Measurements from ENCODE around the gene MTMR1.
A peak's percentile ranks its signal among the peaks of the same experiment; 100 is the strongest.

Gene MTMR1

DNA sequence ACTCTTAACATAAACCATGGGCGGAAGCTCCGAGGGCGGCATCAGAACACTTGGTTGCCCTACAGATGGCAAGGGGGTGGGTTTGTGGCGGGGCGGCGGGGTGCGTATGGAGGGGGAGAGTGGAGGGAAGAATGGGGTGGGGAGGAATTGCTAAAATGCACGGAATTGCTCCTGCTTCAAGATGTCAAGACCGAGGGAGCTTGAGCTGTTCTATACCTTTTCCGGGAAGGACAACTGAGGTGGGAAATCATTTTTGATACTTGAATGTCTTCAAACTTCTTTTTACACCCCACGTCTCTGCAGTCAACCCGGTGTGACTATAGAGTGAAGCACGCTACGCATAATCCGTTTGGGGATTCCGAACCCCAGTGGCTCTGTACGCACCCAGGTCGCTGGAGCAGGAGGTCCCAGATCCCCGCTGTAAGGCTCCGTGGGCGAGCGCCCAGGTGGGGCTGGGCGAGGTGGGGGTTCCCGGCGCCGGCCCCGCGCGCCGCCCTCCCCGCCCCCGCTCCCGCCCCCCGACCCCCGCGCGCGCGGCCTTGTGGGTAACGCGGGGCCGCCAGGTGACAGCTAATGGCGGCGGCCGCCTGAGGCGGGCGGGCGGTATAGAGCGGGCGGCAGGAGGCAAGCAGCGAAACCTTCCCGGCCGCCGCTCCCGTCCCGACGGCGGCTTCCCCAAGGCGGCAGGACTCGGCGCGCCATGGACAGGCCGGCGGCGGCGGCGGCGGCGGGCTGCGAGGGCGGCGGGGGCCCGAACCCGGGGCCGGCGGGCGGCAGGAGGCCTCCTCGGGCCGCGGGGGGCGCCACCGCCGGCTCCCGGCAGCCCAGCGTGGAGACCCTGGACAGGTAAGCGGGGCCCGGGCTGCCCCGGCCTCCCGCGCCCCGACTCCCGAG is at the start of gene MTMR1:
MTMR1 (plus strand) TSS at position 566 of the 894 bp plus-strand sequence; CDS start at position 701, 135 bp downstream.
- no peak for DNase-seq

GRCh38 chrX:150643958-150644357 is 49.2 kb upstream of the MTMR1 start:
- DNase-seq: no peak

DNA sequence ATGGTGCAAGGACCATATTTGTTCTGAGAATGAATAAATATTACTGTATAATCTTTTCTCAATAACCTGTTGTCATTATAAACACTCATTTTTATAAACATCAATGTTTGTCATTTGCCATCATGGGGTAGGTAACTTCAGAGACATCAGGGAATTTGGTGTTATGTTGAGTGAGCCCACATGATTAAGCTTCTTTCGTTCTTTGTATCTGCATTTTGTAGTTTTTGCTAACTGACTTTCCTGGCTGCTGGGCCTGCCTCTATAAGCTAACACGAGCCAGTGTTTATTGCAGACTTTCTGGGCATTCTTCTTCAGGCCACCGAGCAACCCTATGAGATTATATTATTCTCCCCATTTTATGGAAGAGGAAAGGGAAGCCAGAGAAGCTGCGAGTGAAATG is 48.8 kb upstream of the MTMR1 start:
- no peak for DNase-seq

DNA sequence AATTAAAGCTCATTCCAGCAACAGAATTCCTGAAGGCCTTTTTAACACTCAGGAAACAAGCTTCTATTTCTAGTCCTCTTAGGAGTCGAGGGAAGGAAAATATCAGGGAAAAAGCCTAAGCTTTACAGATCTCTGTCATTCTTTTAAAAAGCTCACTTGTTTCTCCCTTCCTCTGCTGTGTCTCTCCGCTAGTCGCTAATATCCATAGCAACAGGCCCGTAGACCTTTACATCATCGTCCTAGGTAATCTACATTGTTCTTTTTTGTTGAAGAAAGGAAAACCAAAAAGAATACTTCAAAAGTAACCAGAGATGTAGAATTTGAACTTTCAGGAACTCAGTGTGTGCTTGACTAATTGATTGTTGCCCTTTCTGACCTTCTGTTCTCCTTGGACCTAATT is 45.9 kb upstream of the MTMR1 start:
- DNase-seq: no peak

DNA sequence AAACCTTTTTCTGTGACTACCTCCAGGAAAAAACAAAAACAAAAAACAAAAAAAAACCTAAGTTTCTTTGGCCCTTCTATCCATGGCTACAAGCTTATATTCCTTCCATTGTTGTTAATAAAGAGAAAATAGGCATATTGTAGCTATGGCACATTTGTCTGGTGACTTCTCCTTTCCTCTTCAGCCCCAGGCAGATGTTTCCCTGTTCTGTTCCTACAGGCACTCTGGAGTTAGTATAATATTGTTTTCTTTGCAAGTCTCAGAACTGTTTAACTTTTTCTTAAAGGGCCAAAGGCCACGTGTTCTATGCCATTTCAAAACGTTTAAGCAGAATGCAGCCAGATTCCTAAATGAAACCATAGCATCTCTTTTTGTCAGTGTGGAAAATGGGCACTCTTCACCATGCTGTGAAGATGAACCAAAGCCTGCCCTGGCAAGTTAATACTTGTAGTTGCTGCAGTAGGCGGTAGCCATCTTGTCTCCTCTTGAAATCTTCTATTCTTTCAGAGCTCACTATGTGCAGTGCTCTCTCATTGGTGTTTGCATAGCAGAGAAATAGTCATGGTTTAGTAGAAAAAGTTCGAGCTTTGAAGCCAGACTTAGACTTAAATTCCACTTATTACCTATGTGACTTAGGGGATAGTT is 44.8 kb upstream of the MTMR1 start:
- DNase-seq: no peak

DNA sequence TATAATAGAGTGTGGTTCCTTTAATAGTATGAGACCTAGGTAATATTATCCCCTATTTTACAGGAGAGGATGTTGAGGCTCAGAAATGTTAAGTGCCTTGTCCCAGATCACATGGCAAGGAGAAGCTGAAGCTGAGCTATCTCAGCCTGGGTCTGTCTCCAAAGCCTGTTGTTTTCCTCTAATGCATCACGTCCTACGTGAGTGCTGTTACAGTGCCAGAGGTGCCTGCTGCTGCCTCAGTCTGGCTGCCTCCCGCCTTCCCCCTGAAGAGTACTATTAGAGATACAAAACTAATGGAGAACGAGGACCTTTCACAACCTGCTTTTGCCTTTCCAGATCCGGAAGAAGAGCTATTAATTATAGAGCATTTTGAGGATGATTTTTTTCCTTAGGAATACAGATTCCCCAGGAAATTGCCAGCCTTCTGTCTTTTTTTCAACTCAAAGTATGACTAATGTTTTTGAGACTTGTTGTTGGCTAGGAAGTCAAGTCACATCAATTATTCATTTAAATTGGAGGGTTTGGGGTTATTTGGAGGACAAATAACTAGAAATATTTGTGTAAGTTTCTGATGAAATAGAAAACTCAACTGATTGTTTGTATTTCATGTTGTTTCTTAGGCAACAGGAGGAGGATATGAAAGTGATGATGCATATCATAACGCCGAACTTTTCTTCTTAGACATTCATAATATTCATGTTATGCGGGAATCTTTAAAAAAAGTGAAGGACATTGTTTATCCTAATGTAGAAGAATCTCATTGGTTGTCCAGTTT is 43.9 kb upstream of the MTMR1 start:
- no peak for DNase-seq

DNA sequence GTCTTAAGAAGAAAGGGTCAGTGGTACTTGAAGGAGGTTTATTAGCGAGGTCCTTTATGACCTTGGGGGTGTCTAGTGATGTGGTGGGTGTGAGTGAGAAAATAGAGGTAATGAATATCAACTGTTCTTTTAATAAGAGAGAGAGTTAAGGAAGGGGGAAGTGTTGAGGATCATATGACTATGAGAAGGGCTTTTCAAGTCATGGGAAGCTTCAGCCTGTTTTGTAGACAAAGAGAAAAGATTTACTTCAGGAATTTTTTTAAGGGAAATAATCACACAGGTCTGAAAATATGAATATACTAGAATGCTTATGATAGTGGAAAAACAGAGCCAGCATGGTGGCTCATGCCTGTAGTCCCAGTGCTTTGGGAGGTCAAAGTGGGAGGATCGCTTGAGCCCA is 41.3 kb upstream of the MTMR1 start:
- DNase-seq: no peak

GRCh38 chrX:150655788-150656187 is 37.4 kb upstream of the MTMR1 start:
- DNase-seq: no peak

DNA sequence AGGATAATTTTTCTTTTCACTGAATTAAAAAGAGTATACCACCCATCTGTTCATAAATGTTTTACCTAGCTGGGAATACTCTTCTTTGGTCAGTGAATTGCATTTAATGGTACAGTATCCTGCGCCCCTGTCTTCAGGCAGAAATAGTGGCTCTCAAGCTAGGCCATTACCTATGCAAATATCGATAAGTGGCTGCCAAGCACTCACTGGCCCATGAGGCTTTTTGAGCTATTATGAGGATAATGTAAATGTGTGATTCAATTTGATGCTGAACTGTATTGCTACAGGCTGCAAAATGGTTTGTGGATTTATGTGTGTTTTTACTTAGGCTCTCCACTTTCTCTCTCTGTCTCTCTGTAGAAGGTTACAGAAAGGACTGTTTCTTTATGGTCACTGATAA is 30.1 kb upstream of the MTMR1 start:
- no peak for DNase-seq

- DNase-seq: peak; percentile 18
Observed at GRCh38 chrX:150664290-150664689, 28.9 kb upstream of the MTMR1 start.

GRCh38 chrX:150676221-150676620 is 17.0 kb upstream of the MTMR1 start:
- DNase-seq: no peak

GRCh38 chrX:150680974-150681373 is 12.2 kb upstream of the MTMR1 start:
- no peak for DNase-seq

- no peak for DNase-seq
Observed at GRCh38 chrX:150683112-150683511, 10.1 kb upstream of the MTMR1 start.

- no peak for DNase-seq
Observed at GRCh38 chrX:150683536-150684146, 9.6 kb upstream of the MTMR1 start.

GRCh38 chrX:150688911-150689451 is 4.2 kb upstream of the MTMR1 start:
- DNase-seq: no peak

GRCh38 chrX:150690126-150690525 is 3.1 kb upstream of the MTMR1 start:
- no peak for DNase-seq

GRCh38 chrX:150692296-150692695 is 900 bp upstream of the MTMR1 start:
- DNase-seq: no peak

DNA sequence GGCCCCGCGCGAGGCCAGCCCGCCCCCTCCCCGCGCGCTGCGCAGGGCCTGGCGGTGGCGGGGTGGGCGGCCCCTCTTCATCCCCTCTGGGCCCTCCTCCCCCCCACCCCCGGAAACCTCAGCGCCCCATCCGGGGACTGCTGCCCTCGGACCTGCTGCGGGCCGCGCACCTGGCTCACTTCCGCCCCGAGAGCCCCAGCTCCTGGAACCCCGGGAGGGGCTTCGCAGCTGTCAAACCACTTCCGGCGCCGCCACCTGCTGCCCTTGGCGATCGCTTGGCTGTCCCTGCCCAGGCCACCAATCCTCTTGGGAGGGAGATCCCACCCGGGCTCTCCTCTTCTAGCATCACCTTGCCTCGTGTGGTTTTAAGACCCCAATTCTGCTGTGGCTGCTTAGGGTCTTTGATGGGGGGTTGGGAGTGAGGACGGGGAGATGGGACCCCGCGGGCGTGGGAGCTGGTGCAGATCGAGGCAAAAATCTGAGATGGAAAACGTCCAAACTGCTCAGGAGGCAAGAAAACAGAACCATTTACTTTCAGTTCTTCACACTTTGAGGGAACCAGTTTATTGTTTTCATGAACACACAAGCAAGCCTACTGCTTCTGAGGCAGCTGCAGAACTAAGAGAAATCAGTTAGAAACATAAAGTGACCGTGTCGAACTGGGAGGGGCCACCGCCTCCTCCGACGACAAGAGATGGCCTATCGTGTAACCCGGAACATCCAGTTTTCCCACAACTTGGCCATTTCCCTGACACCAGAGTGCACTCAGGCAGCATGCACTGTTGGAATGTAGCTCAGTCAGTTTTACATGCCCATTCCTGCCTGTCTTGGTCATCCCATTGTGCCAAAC is 754 bp downstream of the MTMR1 start:
- peak; percentile 7 for DNase-seq

GRCh38 chrX:150694738-150695410 is 1.7 kb downstream of the MTMR1 start:
- no peak for DNase-seq

- no peak for DNase-seq
Observed at GRCh38 chrX:150696331-150696730, 3.1 kb downstream of the MTMR1 start.

DNA sequence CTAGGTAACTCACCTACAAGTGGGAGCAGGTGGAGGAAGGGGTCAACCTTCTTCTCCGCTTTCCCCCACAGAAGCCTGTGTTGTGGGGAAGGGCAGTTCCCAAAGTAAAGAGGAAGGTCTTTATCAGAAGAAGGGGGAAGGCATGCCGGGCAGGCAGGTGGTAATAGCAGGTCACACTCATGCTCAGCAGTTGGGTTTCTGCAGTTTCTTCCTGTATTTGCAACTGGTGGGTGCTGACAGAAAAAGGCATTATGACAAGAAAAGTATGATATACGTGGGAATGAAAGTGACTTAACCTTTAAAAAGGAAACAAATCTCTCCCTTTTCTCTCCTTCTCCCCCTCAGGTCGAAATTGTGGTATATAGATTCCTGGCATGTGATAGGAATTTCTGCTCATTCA is 3.7 kb downstream of the MTMR1 start:
- no peak for DNase-seq
